Mucosa of descending colon (tissue), 3 donors: ENCODE measurements around the gene PZP. TPM values are rescaled to one million over a fixed set of nuclear protein-coding genes. Genes with fewer than 3 reads are reported as not detected.
"Not testable (repeated sequence)": the region's sequence is repeated elsewhere in the genome, so short reads cannot be mapped to it uniquely, and the experiment has no call there.

Source experiments
- ATAC-seq: fragments of 200-7000 bp; cut with Tn5 transposase; one replicate; pipeline ENCODE4 v1.9.1; 2020; ENCODE audit warnings: mild to moderate bottlenecking, moderate library complexity
- DNase-seq, 3 donors: peaks; one replicate each; pipeline ENCODE4 v3.0.0-alpha.2; 2020
- H3K36me3 ChIP-seq: fragments of 200-600 bp; one replicate; pipeline ENCODE4 v1.8.0; 2021; ENCODE audit warnings: low read depth, mild to moderate bottlenecking
- H3K4me1 ChIP-seq: fragments of 200-600 bp; one replicate; pipeline ENCODE4 v1.8.0; 2021; ENCODE audit warnings: low read depth, mild to moderate bottlenecking
- H3K4me3 ChIP-seq: fragments of 200-600 bp; one replicate; pipeline ENCODE4 v1.8.0; 2021; ENCODE audit warnings: mild to moderate bottlenecking
- H3K9me3 ChIP-seq: fragments of 200-600 bp; one replicate; pipeline ENCODE4 v1.8.0; 2021; ENCODE audit warnings: mild to moderate bottlenecking
- intact Hi-C, 2 donors: fragments of 100-400 bp; cut with DNase I in 1 of 2; cut with micrococcal nuclease in 1 of 2; formaldehyde crosslinking; loops; one replicate each; pipeline versions ENCODE4 v1.11.0 to v1.11.1; 2022; cut with DNase I, micrococcal nuclease
- total RNA-seq, 3 donors: library from RNA; stranded (reverse); fragmentation: NEBNext Ultra II Directional in 2 of 3; extraction: Animal tissue kit (Norgen Biotek cat#: 25700) in 2 of 3; gene quantifications; one replicate each; pipeline versions ENCODE4 v1.2.1 to v1.2.4, GENCODE V29; 2021 to 2023
- TF ChIP-seq, protein P1 (sequence below): fragments of 200-600 bp; IDR thresholded peaks from one replicate; pipeline ENCODE4 v1.8.0; 2022; ENCODE audit warnings: antibody characterized with exemption, mild to moderate bottlenecking
- donor health status: DM: no; HTN: no; CAD: no; lungs with moderate emphysema.
- donor health status: DM: no; HTN: no; CAD: no.
- donor health status: DM: no; HTN: yes; CAD: no.

The PZP gene
- total RNA-seq, 3 donors from 2014 or later, result 0.07 TPM; not detected in 2

DNA sequence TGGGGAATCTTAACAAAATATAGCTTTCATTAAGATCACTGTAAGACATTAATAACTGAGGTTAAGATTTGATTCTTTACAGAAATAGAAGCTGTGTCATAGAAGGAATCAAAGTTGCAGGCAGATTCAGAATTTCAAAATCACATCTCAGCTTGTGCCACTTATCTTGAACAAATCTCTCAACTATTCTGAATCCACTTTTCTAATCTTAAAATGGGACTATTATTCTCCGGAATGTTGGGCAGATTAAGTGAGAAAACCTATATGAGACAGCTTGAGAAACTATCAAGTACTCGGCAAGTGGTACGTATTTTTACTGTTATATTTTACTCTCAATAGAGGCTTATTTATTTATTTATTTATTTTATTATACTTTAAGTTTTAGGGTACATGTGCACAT is 28.4 kb downstream of the PZP start:
- Histone ChIP-seq H3K4me1 (no peaks in the 10 kb centered on the region), H3K36me3 (no peaks in the 10 kb centered on the region), H3K9me3 (no peaks in the 10 kb centered on the region), H3K4me3 (no peak overlapping the region)
- ATAC-seq (no peak), DNase-seq (no peak)
- TF ChIP-seq, protein P1, sequence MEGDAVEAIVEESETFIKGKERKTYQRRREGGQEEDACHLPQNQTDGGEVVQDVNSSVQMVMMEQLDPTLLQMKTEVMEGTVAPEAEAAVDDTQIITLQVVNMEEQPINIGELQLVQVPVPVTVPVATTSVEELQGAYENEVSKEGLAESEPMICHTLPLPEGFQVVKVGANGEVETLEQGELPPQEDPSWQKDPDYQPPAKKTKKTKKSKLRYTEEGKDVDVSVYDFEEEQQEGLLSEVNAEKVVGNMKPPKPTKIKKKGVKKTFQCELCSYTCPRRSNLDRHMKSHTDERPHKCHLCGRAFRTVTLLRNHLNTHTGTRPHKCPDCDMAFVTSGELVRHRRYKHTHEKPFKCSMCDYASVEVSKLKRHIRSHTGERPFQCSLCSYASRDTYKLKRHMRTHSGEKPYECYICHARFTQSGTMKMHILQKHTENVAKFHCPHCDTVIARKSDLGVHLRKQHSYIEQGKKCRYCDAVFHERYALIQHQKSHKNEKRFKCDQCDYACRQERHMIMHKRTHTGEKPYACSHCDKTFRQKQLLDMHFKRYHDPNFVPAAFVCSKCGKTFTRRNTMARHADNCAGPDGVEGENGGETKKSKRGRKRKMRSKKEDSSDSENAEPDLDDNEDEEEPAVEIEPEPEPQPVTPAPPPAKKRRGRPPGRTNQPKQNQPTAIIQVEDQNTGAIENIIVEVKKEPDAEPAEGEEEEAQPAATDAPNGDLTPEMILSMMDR, result no peak
- intact Hi-C loops, result no loop called here

DNA sequence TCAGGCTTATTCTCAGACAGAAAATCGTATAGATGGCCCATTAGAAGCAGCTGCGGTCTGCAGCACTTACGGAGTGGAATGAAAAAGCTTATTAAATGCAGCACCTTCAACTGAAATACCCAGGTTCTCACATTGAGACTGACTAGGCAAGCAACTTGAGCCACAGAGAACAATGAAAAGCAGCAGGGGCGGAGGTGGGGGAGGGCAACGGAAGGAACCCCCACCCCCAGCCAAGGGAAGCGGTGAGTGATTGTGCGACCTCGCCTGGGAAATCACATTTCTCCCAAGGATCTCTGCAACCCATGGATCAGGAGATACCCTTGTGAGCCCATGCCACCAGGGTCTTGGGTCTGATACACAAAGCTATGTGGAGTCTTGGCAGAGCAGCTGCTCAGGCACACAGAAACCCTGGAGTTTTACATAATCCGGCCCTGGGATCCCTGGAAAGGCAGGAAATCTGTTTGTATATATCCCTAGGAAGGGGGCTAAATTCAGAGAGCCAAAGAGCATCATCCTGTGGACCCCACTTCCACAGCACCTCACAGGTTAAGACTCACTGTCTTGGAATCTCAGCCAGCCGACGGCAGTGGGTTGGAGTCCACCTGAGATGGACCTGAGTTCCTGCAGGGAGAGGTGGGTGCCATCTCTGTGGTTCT is 38.1 kb downstream of the PZP start:
- DNase-seq (no peak), ATAC-seq (no peak)
- Histone ChIP-seq H3K9me3 (no peaks in the 10 kb centered on the region), H3K4me1 (no peaks in the 10 kb centered on the region), H3K36me3 (no peaks in the 10 kb centered on the region), H3K4me3 (no peak overlapping the region)
- TF ChIP-seq, protein P1, result no peak
- intact Hi-C loops, result no loop called here

- intact Hi-C loops, H3K9me3 ChIP-seq, ATAC-seq, H3K4me1 ChIP-seq, H3K4me3 ChIP-seq, DNase-seq, H3K36me3 ChIP-seq: not testable (repeated sequence)
Measured at GRCh38 chr12:9167345-9167744, 40.9 kb downstream of the PZP start.

- Histone ChIP-seq H3K4me1 (no peaks in the 10 kb centered on the region), H3K9me3 (no peaks in the 10 kb centered on the region), H3K36me3 (no peaks in the 10 kb centered on the region), H3K4me3 (no peak overlapping the region)
- intact Hi-C loops, result no loop called here
- TF ChIP-seq, protein P1, result no peak
- ATAC-seq (no peak), DNase-seq (no peak)
Measured at GRCh38 chr12:9163392-9163791, 44.8 kb downstream of the PZP start.

DNA sequence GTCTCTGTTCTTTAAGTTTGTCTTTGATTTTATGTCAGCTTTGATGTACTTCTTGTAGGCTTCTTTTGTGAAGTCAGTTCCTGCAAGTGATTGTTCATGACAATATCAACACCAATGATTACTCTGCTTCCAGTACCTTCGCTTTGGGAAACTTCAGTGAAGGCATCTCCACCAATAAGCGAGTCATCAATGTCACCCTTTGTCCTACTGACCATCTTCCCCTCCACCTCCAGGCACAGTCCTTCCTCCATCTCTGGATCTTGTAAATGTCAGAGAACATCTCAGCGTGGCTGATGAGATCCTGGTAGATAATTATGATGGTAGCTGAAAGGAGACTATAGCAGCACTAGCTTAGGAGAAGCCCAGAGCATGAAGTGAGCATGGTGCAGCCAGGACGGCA is 52.1 kb downstream of the PZP start:
- H3K36me3 ChIP-seq, result no peaks in the 10 kb centered on the region
- no peak overlapping the region for H3K4me3 ChIP-seq
- no peak for DNase-seq
- ATAC-seq, result no peak
- TF ChIP-seq, protein P1, result no peak
- H3K9me3 ChIP-seq, result no peaks in the 10 kb centered on the region
- no peaks in the 10 kb centered on the region for H3K4me1 ChIP-seq
- intact Hi-C loops, result no loop called here

- intact Hi-C loops, result no loop called here
- Histone ChIP-seq H3K36me3 (no peaks in the 10 kb centered on the region), H3K4me1 (no peaks in the 10 kb centered on the region), H3K4me3 (no peak overlapping the region), H3K9me3 (no peaks in the 10 kb centered on the region)
- ATAC-seq (no peak), DNase-seq (no peak)
- TF ChIP-seq, protein P1, result no peak
Measured at GRCh38 chr12:9149372-9149771, 58.8 kb downstream of the PZP start.
